Measurements from ENCODE around the gene TMEM115.

- TF ChIP-seq CTCF (IDR thresholded peaks at IDR 0.05) (no peak), ZFX (IDR thresholded peaks at IDR 0.05; ENCODE audit: borderline replicate concordance) (no peak)
These were observed 19.4 kb upstream of the TMEM115 start for GRCh38 chr3:50378757-50379156.

Data from 22Rv1 (cell line).